Hepatocyte (in vitro differentiated cells): Measurements from ENCODE around the gene CHFR. TPM values are rescaled to one million over a fixed set of nuclear protein-coding genes. Genes with fewer than 3 reads are reported as not detected.
A peak's percentile ranks its signal among the peaks of the same experiment; 100 is the strongest.

Source experiments
- DNase-seq: peaks from one replicate; pipeline ENCODE4 v3.0.0-alpha.2; 2016; ENCODE audit warnings: low spot score
- H2AFZ ChIP-seq: fragments of 200-600 bp; sonication (generic); 2 replicates; pipeline ENCODE4 v1.6.0; 2016; ENCODE audit warnings: antibody characterized with exemption, mild to moderate bottlenecking
- H3K27ac ChIP-seq: fragments of 200-600 bp; sonication (generic); 2 replicates; pipeline ENCODE4 v1.5.1; 2016; ENCODE audit warnings: mild to moderate bottlenecking
- H3K27me3 ChIP-seq: fragments of 200-600 bp; sonication (generic); 2 replicates; pipeline ENCODE4 v1.6.1; 2016
- H3K36me3 ChIP-seq: fragments of 200-600 bp; sonication (generic); replicated peaks from 2 replicates; pipeline ENCODE4 v1.5.1; 2016; ENCODE audit warnings: low read depth; ENCODE audit not compliant: insufficient read depth
- H3K4me1 ChIP-seq: fragments of 200-600 bp; sonication (generic); 2 replicates; pipeline ENCODE4 v1.5.1; 2016; ENCODE audit warnings: mild to moderate bottlenecking, moderate library complexity; ENCODE audit not compliant: insufficient read depth
- H3K4me2 ChIP-seq: fragments of 200-600 bp; sonication (generic); 2 replicates; pipeline ENCODE4 v1.6.0; 2016
- H3K4me3 ChIP-seq: fragments of 200-600 bp; sonication (generic); 2 replicates; pipeline ENCODE4 v1.5.1; 2016; ENCODE audit warnings: mild to moderate bottlenecking
- H3K79me2 ChIP-seq: fragments of 200-600 bp; sonication (generic); 2 replicates; pipeline ENCODE4 v1.6.0; 2017; ENCODE audit warnings: mild to moderate bottlenecking
- H3K9me2 ChIP-seq: fragments of 200-600 bp; sonication (generic); replicated peaks from 2 replicates; pipeline ENCODE4 v1.6.0; 2017; ENCODE audit warnings: mild to moderate bottlenecking; ENCODE audit not compliant: insufficient read depth
- H3K9me3 ChIP-seq: fragments of 200-600 bp; sonication (generic); 2 replicates; pipeline ENCODE4 v1.5.1; 2016; ENCODE audit warnings: low read depth, mild to moderate bottlenecking
- H4K20me1 ChIP-seq: fragments of 200-600 bp; sonication (generic); 2 replicates; pipeline ENCODE4 v1.6.0; 2016; ENCODE audit warnings: mild to moderate bottlenecking; ENCODE audit not compliant: insufficient read depth, poor library complexity, severe bottlenecking
- EZH2 ChIP-seq: fragments of 200-600 bp; sonication (generic); IDR thresholded peaks from 2 replicates; pipeline ENCODE4 v1.6.1; 2016; ENCODE audit warnings: antibody characterized with exemption, mild to moderate bottlenecking, borderline replicate concordance
- EZH2phosphoT487 ChIP-seq: fragments of 200-600 bp; sonication (generic); IDR thresholded peaks from one replicate; pipeline ENCODE4 v1.6.1; 2018; ENCODE audit warnings: antibody characterized with exemption, mild to moderate bottlenecking, low read depth, moderate library complexity; ENCODE audit not compliant: unreplicated experiment, severe bottlenecking
- whole genome bisulfite sequencing: methylation state at CpG from one replicate; pipeline ENCODE4 v1.1.6; 2016; ENCODE audit warnings: low lambda C conversion rate; ENCODE audit errors: missing lambda C conversion rate; 5-methylcytosine and 5-hydroxymethylcytosine counted together
- polyA plus RNA-seq: library from polyadenylated mRNA; unstranded; fragments of >200 nt; fragmentation: Nextera tagmentation; extraction: Ambion mirVana; gene quantifications from 2 replicates; pipeline ENCODE4 v1.2.1, GENCODE V29; 2016
- total RNA-seq: library from RNA; depleted of rRNA; stranded (reverse); fragments of >200 nt; gene quantifications from 2 replicates; pipeline ENCODE4 v1.2.3, GENCODE V29; 2014
- TF ChIP-seq, protein P1 (sequence below): fragments of 200-600 bp; sonication (generic); IDR thresholded peaks from 2 replicates; pipeline ENCODE4 v1.5.1; 2016; ENCODE audit warnings: antibody characterized with exemption, mild to moderate bottlenecking; ENCODE audit not compliant: poor library complexity

CHFR gene
- total and polyA plus RNA-seq, 2 experiments from 2014 or later = 33.4 to 36.8 TPM

DNA sequence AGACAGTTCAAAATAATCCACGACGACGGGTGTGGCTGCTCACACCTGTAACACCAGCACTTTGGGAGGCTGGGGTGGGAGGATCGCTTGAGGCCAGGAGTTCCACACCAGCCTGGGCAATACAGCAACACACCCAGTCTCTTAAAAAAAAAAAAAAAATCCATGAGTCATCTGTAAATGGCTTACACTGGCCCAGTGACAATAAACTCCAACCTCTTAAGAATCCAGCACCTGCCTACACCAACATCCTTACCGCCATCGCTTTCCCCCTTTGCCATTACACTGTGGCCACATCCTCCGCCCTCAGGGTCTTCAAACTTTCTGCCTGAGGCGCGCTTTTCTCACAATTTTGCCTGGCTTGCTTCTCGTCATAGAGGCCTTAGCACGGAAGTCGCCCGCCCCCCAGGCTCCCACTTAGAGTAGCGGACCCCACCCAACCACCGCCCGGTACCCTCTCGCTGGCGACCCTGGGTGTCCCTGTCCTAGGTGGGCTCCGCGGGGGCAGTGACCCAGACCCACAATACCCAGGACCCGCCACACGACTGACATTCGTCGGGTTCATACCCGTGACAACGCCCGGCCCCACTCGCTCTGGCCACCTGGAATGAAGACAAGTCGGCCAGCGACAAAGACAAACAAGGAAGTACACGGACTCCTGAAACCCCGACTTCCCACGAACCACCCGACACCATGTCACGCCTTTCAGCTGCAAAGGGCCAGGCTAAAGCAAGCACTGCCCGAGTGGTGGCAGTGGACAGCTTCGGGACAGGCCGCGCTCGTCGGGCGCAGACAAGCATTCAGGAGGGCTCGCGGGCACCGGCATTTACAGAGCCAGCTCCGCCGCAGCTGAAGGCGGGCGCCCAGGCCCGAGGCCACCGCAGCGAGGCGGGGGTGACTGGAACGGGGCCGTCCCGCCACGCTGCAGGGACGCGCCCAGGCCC lies 59.4 kb downstream of the CHFR start:
- Histone ChIP-seq H3K27ac (peak overlapping the region; percentile 99), H3K4me1 (peaks cover 9% of the 10 kb centered on the region), H3K9me3 (no peaks in the 10 kb centered on the region), H3K4me2 (peak overlapping the region; percentile 96), H3K9me2 (no peaks in the 10 kb centered on the region), H3K79me2 (peaks cover 54% of the 10 kb centered on the region), H3K4me3 (peak overlapping the region; percentile 50), H3K36me3 (no peaks in the 10 kb centered on the region), H2AFZ (peak overlapping the region; percentile 66), H4K20me1 (peaks cover 36% of the 10 kb centered on the region), H3K27me3 (no peaks in the 10 kb centered on the region)
- peak; percentile 49 for DNase-seq
- TF ChIP-seq EZH2phosphoT487 = no peak
- WGBS = 15% methylated on average over 49 of the region's 59 CpGs

DNA sequence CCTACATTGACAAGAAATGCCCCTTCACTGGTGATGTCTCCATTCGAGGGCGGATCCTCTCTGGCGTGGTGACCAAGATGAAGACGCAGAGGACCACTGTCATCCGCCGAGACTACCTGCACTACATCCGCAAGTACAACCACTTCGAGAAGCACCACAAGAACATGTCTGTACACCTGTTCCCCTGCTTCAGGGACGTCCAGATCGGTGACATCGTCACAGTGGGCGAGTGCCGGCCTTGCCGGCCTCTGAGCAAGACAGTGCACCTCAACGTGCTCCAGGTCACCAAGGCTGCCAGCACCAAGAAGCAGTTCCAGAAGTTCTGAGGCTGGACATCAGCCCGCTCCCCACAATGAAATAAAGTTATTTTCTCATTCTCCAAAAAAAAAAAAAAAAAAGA lies 61.5 kb downstream of the CHFR start:
- peaks cover 38% of the 10 kb centered on the region for H4K20me1 ChIP-seq
- DNase-seq = no peak
- no peaks in the 10 kb centered on the region for H3K9me3 ChIP-seq
- H2AFZ ChIP-seq = no peak overlapping the region
- no peaks in the 10 kb centered on the region for H3K36me3 ChIP-seq
- TF ChIP-seq EZH2 = no peak
- TF ChIP-seq, protein P1, sequence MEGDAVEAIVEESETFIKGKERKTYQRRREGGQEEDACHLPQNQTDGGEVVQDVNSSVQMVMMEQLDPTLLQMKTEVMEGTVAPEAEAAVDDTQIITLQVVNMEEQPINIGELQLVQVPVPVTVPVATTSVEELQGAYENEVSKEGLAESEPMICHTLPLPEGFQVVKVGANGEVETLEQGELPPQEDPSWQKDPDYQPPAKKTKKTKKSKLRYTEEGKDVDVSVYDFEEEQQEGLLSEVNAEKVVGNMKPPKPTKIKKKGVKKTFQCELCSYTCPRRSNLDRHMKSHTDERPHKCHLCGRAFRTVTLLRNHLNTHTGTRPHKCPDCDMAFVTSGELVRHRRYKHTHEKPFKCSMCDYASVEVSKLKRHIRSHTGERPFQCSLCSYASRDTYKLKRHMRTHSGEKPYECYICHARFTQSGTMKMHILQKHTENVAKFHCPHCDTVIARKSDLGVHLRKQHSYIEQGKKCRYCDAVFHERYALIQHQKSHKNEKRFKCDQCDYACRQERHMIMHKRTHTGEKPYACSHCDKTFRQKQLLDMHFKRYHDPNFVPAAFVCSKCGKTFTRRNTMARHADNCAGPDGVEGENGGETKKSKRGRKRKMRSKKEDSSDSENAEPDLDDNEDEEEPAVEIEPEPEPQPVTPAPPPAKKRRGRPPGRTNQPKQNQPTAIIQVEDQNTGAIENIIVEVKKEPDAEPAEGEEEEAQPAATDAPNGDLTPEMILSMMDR = no peak
- TF ChIP-seq EZH2phosphoT487 = no peak
- WGBS = 96% methylated on average over 16 of the region's 16 CpGs
- H3K27me3 ChIP-seq = no peaks in the 10 kb centered on the region
- H3K4me3 ChIP-seq = no peak overlapping the region
- no peak overlapping the region for H3K4me2 ChIP-seq
- H3K4me1 ChIP-seq = peaks cover 9% of the 10 kb centered on the region
- no peak overlapping the region for H3K27ac ChIP-seq
- peaks cover 69% of the 10 kb centered on the region for H3K79me2 ChIP-seq
- H3K9me2 ChIP-seq = no peaks in the 10 kb centered on the region

DNA sequence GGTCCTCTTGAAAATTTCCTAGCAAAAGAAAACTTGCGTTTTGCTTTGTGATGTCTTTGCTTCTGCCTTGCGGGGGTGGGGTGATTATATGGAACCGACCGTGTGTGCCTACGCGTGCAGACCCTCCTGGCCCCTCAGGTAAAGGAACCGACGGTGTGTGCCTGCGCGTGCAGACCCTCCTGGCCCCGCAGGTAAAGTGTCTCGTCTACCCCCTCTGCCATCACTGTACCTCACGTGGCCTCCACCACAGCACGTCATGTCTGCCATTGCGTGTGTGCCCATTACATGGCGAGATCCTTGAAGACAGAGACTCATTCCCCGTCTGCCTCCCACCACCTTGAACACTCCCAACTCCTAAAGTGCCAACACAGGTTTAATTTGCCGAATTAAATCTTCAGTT lies 62.3 kb downstream of the CHFR start:
- Histone ChIP-seq H3K9me3 (no peaks in the 10 kb centered on the region), H3K79me2 (peaks cover 76% of the 10 kb centered on the region), H3K4me2 (no peak overlapping the region), H3K9me2 (no peaks in the 10 kb centered on the region), H3K36me3 (no peaks in the 10 kb centered on the region), H3K27ac (no peak overlapping the region), H3K27me3 (no peaks in the 10 kb centered on the region), H3K4me1 (peaks cover 9% of the 10 kb centered on the region), H3K4me3 (no peak overlapping the region), H4K20me1 (peaks cover 38% of the 10 kb centered on the region), H2AFZ (no peak overlapping the region)
- no peak for DNase-seq
- WGBS = 96% methylated on average over 18 of the region's 18 CpGs
- TF ChIP-seq EZH2 = no peak
- no peak for TF ChIP-seq EZH2phosphoT487

DNA sequence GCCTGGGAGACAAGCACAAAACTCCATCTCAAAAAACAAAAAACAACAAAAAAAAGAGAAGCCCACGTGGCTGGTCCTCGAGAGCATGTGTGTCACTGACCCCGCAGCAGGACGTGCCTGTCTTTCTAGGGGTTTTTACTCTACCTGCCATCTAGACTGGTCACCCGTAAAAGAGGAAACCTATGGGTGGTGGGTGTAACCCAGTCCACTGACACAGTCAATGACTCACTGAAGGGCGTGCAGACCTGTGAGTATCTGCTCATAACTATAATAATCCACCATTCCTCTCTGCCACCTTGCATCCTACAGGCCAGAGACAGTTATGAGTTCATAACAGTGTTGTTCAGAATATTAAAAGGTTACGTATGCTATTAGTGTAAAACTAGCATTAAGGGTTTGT lies 63.4 kb downstream of the CHFR start:
- H4K20me1 ChIP-seq = peaks cover 38% of the 10 kb centered on the region
- no peak overlapping the region for H3K4me3 ChIP-seq
- H2AFZ ChIP-seq = no peak overlapping the region
- H3K27me3 ChIP-seq = no peaks in the 10 kb centered on the region
- H3K9me2 ChIP-seq = no peaks in the 10 kb centered on the region
- H3K9me3 ChIP-seq = no peaks in the 10 kb centered on the region
- peaks cover 9% of the 10 kb centered on the region for H3K4me1 ChIP-seq
- H3K79me2 ChIP-seq = peaks cover 84% of the 10 kb centered on the region
- WGBS = 97% methylated on average over 7 of the region's 7 CpGs
- H3K4me2 ChIP-seq = no peak overlapping the region
- no peaks in the 10 kb centered on the region for H3K36me3 ChIP-seq
- TF ChIP-seq, protein P1 = no peak
- TF ChIP-seq EZH2 (no peak), EZH2phosphoT487 (no peak)
- no peak for DNase-seq
- H3K27ac ChIP-seq = no peak overlapping the region
